Osteoblast (primary cell): ENCODE data around the gene OGA. TPM values are rescaled to one million over a fixed set of nuclear protein-coding genes. Genes with fewer than 3 reads are reported as not detected.

Experiments
- DNase-seq: peaks from one replicate; pipeline ENCODE4 v3.0.0; 2011; ENCODE audit warnings: low spot score, mixed read lengths; ENCODE audit not compliant: insufficient read length; ENCODE audit errors: missing footprints
- H2AFZ ChIP-seq: 2 replicates; pipeline ENCODE4 v1.6.0; 2011; ENCODE audit warnings: mild to moderate bottlenecking, low read length
- H3K27ac ChIP-seq: 2 replicates; pipeline ENCODE4 v1.5.1; 2011; ENCODE audit warnings: mild to moderate bottlenecking, low read depth, low read length, moderate library complexity
- H3K27me3 ChIP-seq: 2 replicates; pipeline ENCODE4 v1.6.0; 2012; ENCODE audit warnings: mild to moderate bottlenecking, control low read depth, inconsistent platforms, low read length, moderate library complexity; ENCODE audit not compliant: insufficient read depth
- H3K36me3 ChIP-seq: 2 replicates; pipeline ENCODE4 v1.5.1; 2011; ENCODE audit warnings: mild to moderate bottlenecking, low read length, control low read depth, moderate library complexity; ENCODE audit not compliant: insufficient read depth
- H3K4me1 ChIP-seq: 2 replicates; pipeline ENCODE4 v1.5.1; 2011; ENCODE audit warnings: mild to moderate bottlenecking, low read length, control low read depth, moderate library complexity; ENCODE audit not compliant: insufficient read depth
- H3K4me2 ChIP-seq: 2 replicates; pipeline ENCODE4 v1.6.0; 2011; ENCODE audit warnings: mild to moderate bottlenecking, low read length; ENCODE audit not compliant: insufficient read depth
- H3K4me3 ChIP-seq: fragments of 200-600 bp; sonication (generic); 3 replicates; pipeline ENCODE4 v1.5.1; 2012; ENCODE audit warnings: mild to moderate bottlenecking, low read length, inconsistent platforms; ENCODE audit not compliant: insufficient read depth
- H3K79me2 ChIP-seq: 2 replicates; pipeline ENCODE4 v1.6.0; 2012; ENCODE audit warnings: mild to moderate bottlenecking, low read length, control low read depth, inconsistent platforms; ENCODE audit not compliant: insufficient read depth
- H3K9me3 ChIP-seq: 2 replicates; pipeline ENCODE4 v1.5.1; 2011; ENCODE audit warnings: low read depth, low read length, control low read depth
- H4K20me1 ChIP-seq: 2 replicates; pipeline ENCODE4 v1.6.0; 2012; ENCODE audit warnings: mild to moderate bottlenecking, low read length, control low read depth; ENCODE audit not compliant: insufficient read depth
- total RNA-seq: library from RNA; depleted of rRNA; stranded (reverse); fragments of >200 nt; gene quantifications from 2 replicates; pipeline ENCODE4 v1.2.3, GENCODE V29; 2012
- TF ChIP-seq, protein P1 (sequence below): IDR thresholded peaks from 2 replicates; pipeline ENCODE4 v1.5.1; 2011; ENCODE audit warnings: mild to moderate bottlenecking, low read depth, low read length, moderate library complexity; ENCODE audit errors: extremely low read depth

The OGA gene
- total RNA-seq, 1 donor: 121 TPM

GRCh38 chr10:101848894-101849351 lies 30.7 kb upstream of the OGA start:
- no peak overlapping the region for H3K4me3 ChIP-seq
- no peaks in the 10 kb centered on the region for H3K4me1 ChIP-seq
- no peak overlapping the region for H2AFZ ChIP-seq
- no peak overlapping the region for H3K27ac ChIP-seq
- peak; percentile 25 for DNase-seq
- H3K27me3 ChIP-seq: no peaks in the 10 kb centered on the region
- H3K9me3 ChIP-seq: no peaks in the 10 kb centered on the region
- H3K36me3 ChIP-seq: no peaks in the 10 kb centered on the region
- H4K20me1 ChIP-seq: peaks cover 20% of the 10 kb centered on the region
- H3K79me2 ChIP-seq: no peaks in the 10 kb centered on the region
- H3K4me2 ChIP-seq: no peak overlapping the region
- TF ChIP-seq, protein P1, sequence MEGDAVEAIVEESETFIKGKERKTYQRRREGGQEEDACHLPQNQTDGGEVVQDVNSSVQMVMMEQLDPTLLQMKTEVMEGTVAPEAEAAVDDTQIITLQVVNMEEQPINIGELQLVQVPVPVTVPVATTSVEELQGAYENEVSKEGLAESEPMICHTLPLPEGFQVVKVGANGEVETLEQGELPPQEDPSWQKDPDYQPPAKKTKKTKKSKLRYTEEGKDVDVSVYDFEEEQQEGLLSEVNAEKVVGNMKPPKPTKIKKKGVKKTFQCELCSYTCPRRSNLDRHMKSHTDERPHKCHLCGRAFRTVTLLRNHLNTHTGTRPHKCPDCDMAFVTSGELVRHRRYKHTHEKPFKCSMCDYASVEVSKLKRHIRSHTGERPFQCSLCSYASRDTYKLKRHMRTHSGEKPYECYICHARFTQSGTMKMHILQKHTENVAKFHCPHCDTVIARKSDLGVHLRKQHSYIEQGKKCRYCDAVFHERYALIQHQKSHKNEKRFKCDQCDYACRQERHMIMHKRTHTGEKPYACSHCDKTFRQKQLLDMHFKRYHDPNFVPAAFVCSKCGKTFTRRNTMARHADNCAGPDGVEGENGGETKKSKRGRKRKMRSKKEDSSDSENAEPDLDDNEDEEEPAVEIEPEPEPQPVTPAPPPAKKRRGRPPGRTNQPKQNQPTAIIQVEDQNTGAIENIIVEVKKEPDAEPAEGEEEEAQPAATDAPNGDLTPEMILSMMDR: no peak

DNA sequence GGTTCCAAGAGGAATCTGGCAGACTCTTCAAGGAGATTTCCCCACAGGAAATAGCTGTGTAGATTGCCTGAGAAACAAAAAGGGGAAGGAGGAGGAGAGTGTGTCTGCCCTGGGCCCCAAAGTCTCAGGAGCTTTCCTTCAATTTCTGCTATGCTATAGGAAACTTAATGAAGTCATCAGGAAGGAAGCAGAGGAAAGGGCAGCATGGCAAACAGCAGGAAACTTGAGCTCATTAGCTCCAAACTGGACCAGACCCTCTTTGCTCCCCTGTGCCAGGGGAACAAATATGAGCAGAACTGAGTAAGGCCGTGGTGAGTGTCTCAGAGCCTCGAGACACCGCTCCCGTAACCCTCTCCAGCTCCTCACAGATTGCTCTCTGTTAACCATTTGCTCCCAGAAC lies 30.2 kb upstream of the OGA start:
- no peaks in the 10 kb centered on the region for H3K36me3 ChIP-seq
- H3K4me3 ChIP-seq: no peak overlapping the region
- H2AFZ ChIP-seq: no peak overlapping the region
- DNase-seq: peak; percentile 80
- H3K4me1 ChIP-seq: no peaks in the 10 kb centered on the region
- H3K79me2 ChIP-seq: no peaks in the 10 kb centered on the region
- H3K4me2 ChIP-seq: no peak overlapping the region
- H3K9me3 ChIP-seq: no peaks in the 10 kb centered on the region
- H3K27me3 ChIP-seq: no peaks in the 10 kb centered on the region
- H3K27ac ChIP-seq: no peak overlapping the region
- peaks cover 20% of the 10 kb centered on the region for H4K20me1 ChIP-seq
- TF ChIP-seq, protein P1: no peak

- Histone ChIP-seq H3K4me2 (no peak overlapping the region), H4K20me1 (peaks cover 29% of the 10 kb centered on the region), H3K27me3 (no peaks in the 10 kb centered on the region), H3K4me3 (no peak overlapping the region), H3K9me3 (no peaks in the 10 kb centered on the region), H2AFZ (no peak overlapping the region), H3K36me3 (no peaks in the 10 kb centered on the region), H3K4me1 (no peaks in the 10 kb centered on the region), H3K27ac (no peak overlapping the region), H3K79me2 (no peaks in the 10 kb centered on the region)
- TF ChIP-seq, protein P1: no peak
- peak; percentile 32 for DNase-seq
Measured at GRCh38 chr10:101845893-101846292, 27.6 kb upstream of the OGA start.

GRCh38 chr10:101843032-101844021 lies 25.1 kb upstream of the OGA start, which contains the start of gene KCNIP2:
KCNIP2 (minus strand) TSS chr10:101843800; CDS start chr10:101843568, 232 bp downstream.
- Histone ChIP-seq H3K79me2 (no peaks in the 10 kb centered on the region), H2AFZ (no peak within 1 kb of the TSS), H3K4me2 (peak within 1 kb of the TSS; percentile 34), H3K36me3 (no peaks in the 10 kb centered on the region), H3K27ac (no peak within 1 kb of the TSS), H3K9me3 (no peaks in the 10 kb centered on the region), H3K4me1 (peaks cover 10% of the 10 kb centered on the region), H3K4me3 (no peak within 1 kb of the TSS), H4K20me1 (peaks cover 40% of the 10 kb centered on the region), H3K27me3 (no peaks in the 10 kb centered on the region)
- TF ChIP-seq, protein P1: peak; percentile 34
- DNase-seq: no peak
